BE2C (cell line): ENCODE measurements around the gene MRPL58.

Experiments used
- DNase-seq: peaks from one replicate; pipeline ENCODE4 v3.0.0-alpha.2; 2020
- H3K27me3 ChIP-seq: fragments of 250-450 bp; sonication (Bioruptor Pico); 2 replicates; pipeline ENCODE4 v1.5.1; 2020; ENCODE audit warnings: mild to moderate bottlenecking
- H3K36me3 ChIP-seq: fragments of 250-450 bp; sonication (Bioruptor Pico); 2 replicates; pipeline ENCODE4 v1.5.1; 2020; ENCODE audit warnings: mild to moderate bottlenecking
- H3K4me1 ChIP-seq: fragments of 250-450 bp; sonication (Bioruptor Pico); 2 replicates; pipeline ENCODE4 v1.5.1; 2020
- H3K4me3 ChIP-seq: 2 replicates; pipeline ENCODE4 v1.5.1; 2011; ENCODE audit warnings: low read depth, low read length
- H3K9me3 ChIP-seq: fragments of 250-450 bp; sonication (Bioruptor Pico); 2 replicates; pipeline ENCODE4 v1.5.1; 2020
- TF ChIP-seq, protein P1 (sequence below): IDR thresholded peaks from 2 replicates; pipeline ENCODE4 v1.5.1; 2012; ENCODE audit warnings: mild to moderate bottlenecking, low read depth, low read length

Gene MRPL58

DNA sequence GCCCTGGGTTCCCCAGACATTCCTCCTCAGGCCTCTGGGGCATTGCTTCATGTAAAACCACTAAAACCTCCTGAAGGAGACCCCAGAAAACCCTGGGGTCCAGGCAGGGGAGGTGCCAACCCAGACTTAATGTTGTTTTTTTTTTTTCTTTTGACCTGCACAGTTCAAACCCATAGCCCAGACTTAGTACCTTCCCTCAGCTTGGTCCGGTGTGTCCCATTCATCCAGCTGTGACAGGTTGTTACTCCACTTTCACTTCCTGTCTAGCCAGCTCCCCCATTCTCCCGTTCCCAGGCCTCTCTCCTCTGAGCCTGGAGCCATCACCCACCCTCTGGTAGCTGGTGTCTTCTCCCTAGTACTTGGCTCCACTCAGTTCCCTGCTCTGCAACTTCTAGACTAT lies 20.2 kb upstream of the MRPL58 start:
- TF ChIP-seq, protein P1, sequence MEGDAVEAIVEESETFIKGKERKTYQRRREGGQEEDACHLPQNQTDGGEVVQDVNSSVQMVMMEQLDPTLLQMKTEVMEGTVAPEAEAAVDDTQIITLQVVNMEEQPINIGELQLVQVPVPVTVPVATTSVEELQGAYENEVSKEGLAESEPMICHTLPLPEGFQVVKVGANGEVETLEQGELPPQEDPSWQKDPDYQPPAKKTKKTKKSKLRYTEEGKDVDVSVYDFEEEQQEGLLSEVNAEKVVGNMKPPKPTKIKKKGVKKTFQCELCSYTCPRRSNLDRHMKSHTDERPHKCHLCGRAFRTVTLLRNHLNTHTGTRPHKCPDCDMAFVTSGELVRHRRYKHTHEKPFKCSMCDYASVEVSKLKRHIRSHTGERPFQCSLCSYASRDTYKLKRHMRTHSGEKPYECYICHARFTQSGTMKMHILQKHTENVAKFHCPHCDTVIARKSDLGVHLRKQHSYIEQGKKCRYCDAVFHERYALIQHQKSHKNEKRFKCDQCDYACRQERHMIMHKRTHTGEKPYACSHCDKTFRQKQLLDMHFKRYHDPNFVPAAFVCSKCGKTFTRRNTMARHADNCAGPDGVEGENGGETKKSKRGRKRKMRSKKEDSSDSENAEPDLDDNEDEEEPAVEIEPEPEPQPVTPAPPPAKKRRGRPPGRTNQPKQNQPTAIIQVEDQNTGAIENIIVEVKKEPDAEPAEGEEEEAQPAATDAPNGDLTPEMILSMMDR, result no peak
- Histone ChIP-seq H3K27me3 (no peaks in the 10 kb centered on the region), H3K4me1 (peaks cover 7% of the 10 kb centered on the region), H3K9me3 (no peaks in the 10 kb centered on the region), H3K4me3 (no peak overlapping the region), H3K36me3 (no peaks in the 10 kb centered on the region)
- DNase-seq, result no peak

DNA sequence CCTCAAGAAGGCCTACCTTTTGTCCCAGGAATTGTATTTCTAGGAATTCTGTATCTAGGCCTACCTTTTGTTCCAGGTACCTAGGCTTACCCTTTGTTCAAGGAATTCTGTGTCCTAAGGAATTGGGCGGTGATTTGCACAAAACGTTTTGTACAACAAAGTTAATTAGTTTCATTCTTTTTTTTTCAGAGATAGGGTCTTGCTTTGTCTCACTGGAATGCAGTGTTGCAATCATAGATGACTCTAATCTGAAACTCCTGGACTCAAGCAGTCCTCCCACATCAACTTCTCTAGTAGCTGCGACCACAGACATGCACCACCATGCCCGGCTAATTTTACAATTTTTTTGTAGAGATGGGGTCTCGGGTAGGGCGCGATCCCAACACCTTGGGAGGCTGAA lies 18.0 kb upstream of the MRPL58 start:
- TF ChIP-seq, protein P1, result no peak
- Histone ChIP-seq H3K9me3 (no peaks in the 10 kb centered on the region), H3K27me3 (no peaks in the 10 kb centered on the region), H3K4me3 (no peak overlapping the region), H3K4me1 (no peaks in the 10 kb centered on the region), H3K36me3 (peaks cover 2% of the 10 kb centered on the region; the same call in 1 of the 2 replicates)
- no peak for DNase-seq

DNA sequence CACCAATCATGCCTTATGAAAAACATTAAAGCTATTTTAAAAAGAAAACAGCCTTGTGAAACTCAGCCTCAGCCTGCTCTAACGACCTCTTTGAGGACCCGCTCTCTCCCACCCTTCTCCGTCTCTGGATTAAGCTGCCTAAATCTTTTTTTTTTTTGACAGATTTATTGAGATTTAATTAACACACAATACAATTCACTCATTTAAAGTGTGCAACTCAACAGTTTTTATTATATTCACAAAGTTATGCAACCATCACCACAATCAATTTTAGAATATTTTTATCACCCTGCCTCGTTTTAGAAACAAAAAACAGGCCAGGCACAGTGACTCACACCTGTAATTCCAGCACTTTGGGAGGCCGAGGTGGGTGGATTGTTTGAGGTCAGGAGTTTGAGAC lies 16.6 kb upstream of the MRPL58 start:
- H3K4me1 ChIP-seq, result no peaks in the 10 kb centered on the region
- peaks cover 3% of the 10 kb centered on the region for H3K36me3 ChIP-seq
- no peak for DNase-seq

DNA sequence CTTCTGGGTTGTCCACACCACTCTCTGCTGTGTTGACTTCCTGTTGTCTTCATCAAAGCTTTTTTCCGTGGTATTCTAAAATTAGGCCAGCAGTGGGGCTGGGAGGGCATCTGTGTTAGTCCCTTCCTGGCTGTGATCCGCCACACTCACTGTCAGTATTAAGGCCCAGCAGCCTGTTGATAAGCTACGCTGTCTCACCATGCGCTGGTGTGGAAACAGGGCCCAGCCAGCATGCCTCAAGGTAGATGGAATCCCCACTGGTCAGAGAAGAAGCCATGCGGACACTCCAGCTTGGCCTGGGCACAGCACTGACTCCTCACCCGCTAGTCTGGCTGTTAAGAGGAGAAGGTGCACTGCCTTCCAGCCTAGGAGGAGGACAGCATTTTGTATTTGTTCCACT lies 13.7 kb upstream of the MRPL58 start:
- no peaks in the 10 kb centered on the region for H3K9me3 ChIP-seq
- peaks cover 18% of the 10 kb centered on the region for H3K36me3 ChIP-seq
- H3K4me3 ChIP-seq, result no peak overlapping the region
- DNase-seq, result no peak
- TF ChIP-seq, protein P1, result no peak
- H3K4me1 ChIP-seq, result no peaks in the 10 kb centered on the region
- no peaks in the 10 kb centered on the region for H3K27me3 ChIP-seq

More for the DNA sequence above, 16.6 kb upstream of the MRPL58 start:
- H3K9me3 ChIP-seq, result no peaks in the 10 kb centered on the region
- H3K4me3 ChIP-seq, result no peak overlapping the region
- no peaks in the 10 kb centered on the region for H3K27me3 ChIP-seq
- TF ChIP-seq, protein P1, result no peak

DNA sequence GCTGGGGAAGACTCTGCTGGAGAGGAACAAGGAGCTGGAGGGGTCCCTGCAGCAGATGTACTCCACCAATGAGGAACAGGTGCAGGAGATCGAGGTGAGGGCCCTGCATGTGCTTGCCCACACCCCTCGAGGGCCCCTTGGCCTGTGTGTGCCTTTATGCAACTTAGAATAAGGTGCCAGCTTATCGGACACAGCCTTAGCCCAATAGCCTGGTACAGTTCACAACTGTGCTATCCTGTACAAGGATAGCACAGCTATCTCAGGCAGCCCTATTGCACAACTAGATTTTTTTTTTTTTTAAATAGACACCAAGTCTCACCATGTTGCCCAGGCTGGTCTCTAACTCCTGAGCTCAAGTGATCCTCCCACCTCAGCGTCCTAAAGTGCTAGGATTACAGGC lies 12.9 kb upstream of the MRPL58 start:
- TF ChIP-seq, protein P1, result no peak
- Histone ChIP-seq H3K27me3 (no peaks in the 10 kb centered on the region), H3K4me1 (no peaks in the 10 kb centered on the region), H3K4me3 (no peak overlapping the region), H3K9me3 (no peaks in the 10 kb centered on the region), H3K36me3 (peaks cover 20% of the 10 kb centered on the region)
- no peak for DNase-seq

DNA sequence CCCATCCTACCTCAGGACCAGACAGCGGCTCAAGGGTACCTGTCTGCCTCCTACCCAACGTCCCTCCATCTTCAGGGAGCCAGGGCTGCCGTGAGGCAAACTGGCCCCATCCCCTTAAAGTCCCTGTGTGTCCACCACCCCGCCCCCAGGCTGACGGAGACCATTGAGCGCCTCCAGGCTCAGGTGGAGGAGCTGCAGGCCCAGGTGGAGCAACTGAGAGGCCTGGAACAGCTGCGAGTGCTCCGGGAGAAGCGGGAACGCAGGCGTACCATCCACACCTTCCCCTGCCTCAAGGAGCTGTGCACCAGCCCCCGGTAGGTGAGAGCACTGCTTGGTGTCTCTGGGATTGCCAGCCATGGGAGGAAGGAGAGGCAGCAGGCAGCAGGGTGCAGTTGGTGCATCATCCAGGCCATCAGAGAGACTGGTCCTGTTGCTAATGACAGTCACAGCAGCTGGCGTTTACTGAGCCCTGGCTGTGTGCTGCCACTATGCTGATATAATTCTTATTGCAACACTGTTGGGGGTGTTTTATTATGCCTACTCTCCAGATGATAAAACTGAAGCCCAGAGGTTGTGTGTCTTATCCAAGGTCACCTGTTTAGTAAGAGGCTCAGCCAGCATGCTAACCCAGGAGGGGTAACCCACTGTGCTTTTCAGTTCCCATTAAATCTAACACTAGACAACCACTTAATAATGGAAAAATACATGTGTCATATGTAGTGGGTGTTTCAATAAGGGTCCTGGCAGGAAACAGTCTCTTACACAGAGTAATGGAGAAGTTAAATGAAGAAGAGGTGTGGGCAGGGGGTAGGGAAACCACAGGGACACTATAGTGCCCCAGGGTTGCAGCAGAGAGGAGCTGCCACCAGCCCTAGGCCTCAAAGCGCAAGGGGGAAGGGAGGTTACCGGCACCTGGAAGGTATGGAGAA lies 10.3 kb upstream of the MRPL58 start:
- no peak overlapping the region for H3K4me3 ChIP-seq

More for the DNA sequence above, 10.3 kb upstream of the MRPL58 start:
- H3K36me3 ChIP-seq, result peaks cover 20% of the 10 kb centered on the region
- no peaks in the 10 kb centered on the region for H3K9me3 ChIP-seq
- no peak for DNase-seq
- H3K27me3 ChIP-seq, result no peaks in the 10 kb centered on the region
- TF ChIP-seq, protein P1, result no peak
- H3K4me1 ChIP-seq, result no peaks in the 10 kb centered on the region
